Stimulated activated naive CD8-positive, alpha-beta T cell treated with anti-CD3 and anti-CD28 coated beads, Interleukin-15, amount 100 ng/mL, for 72 hours (primary cell): ENCODE data around the gene IRX1.

ENCODE experiments used
- ATAC-seq: fragments of 150-1000 bp; cut with Tn5 transposase; 2 replicates; pipeline ENCODE4 v1.10.0; 2021; ENCODE audit warnings: mild to moderate bottlenecking, moderate library complexity
- DNase-seq, 2 donors: peaks; one replicate each; pipeline ENCODE4 v3.0.0; 2021 to 2022
- H3K27ac Mint-ChIP-seq, 2 donors: one replicate each; pipeline ENCODE4 v1.8.0; 2022; ENCODE audit warnings: mild to moderate bottlenecking in 2 of 2, mixed read lengths in 2 of 2, moderate library complexity in 2 of 2
- H3K27me3 Mint-ChIP-seq: one replicate; pipeline ENCODE4 v1.8.0; 2022; ENCODE audit warnings: mixed read lengths
- H3K4me1 Mint-ChIP-seq: one replicate; pipeline ENCODE4 v1.8.0; 2022; ENCODE audit warnings: mild to moderate bottlenecking, mixed read lengths
- H3K4me3 Mint-ChIP-seq, 2 donors: one replicate each; pipeline ENCODE4 v1.8.0; 2022; ENCODE audit warnings: mild to moderate bottlenecking in 2 of 2, mixed read lengths in 2 of 2, moderate library complexity in 1 of 2
- H3K9me3 Mint-ChIP-seq, 2 donors: one replicate each; pipeline ENCODE4 v1.8.0; 2022; ENCODE audit warnings: mixed read lengths in 2 of 2

Gene IRX1

DNA sequence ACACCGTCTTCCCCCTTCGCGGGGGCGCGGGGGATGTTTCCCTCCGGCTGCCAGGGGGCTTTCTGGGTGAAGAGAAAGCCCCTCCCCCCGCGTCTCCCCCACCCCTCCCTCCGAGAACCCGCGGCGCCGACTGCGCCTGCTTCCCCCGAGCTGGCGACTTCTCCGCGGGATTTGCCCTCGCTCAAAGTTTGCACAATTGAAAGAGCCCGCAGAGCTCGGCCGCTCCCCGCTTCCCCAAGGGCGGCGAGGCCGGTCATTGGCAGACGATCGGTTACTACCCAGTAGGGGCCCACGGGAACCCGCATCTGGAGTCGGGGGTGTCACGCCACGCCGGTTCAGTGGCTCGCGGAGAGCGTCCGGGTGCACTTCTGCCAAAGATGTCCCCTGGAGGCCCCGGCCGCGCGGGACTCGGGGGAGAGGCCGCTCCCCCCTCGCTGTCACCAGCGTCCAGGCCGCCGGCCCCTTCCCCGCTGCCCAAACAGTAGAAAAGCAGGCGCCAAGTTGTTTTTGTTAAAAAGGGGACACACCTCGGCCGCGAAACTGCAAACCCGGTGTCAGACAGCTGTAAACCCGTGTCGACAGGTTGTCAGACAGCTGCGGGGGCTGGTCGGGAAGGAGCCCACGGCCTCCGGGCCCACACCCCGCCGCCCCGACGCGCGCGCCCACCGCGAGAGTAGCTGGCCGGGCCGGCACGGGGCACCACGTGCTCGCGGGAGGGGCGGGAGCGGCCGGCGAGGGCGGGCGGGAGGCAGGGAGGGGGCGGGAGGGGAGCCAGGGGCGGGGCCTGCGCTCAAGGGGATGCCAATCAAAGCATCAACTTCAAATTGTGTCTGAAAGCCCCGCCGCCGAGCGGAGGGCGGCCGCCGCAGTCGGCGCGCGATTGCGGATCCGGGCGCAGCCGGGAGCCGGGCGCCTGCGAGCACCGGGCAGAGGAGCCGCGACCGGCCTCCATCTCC lies at the start of gene IRX1:
Gene IRX1 (plus strand): TSS at position 827 of the 956 bp plus-strand sequence. CDS start 274 bp downstream, outside the sequence.
- H3K27ac Mint-ChIP-seq: no peak within 1 kb of the TSS
- DNase-seq (no peak), ATAC-seq (no peak)
- peaks cover 87% of the 10 kb centered on the region for H3K27me3 Mint-ChIP-seq
- no peak within 1 kb of the TSS for H3K4me3 Mint-ChIP-seq
- H3K9me3 Mint-ChIP-seq: peaks cover 0 to 13% of the 10 kb centered on the region in 2 donors
- H3K4me1 Mint-ChIP-seq: peaks cover 14% of the 10 kb centered on the region

GRCh38 chr5:3546028-3546427 lies 49.6 kb upstream of the IRX1 start:
- Mint-ChIP-seq H3K27ac (peak overlapping the region in 1 of 2 donors; percentile 63), H3K9me3 (peaks cover 0 to 6% of the 10 kb centered on the region in 2 donors), H3K4me3 (no peak overlapping the region), H3K4me1 (no peaks in the 10 kb centered on the region), H3K27me3 (no peaks in the 10 kb centered on the region)
- ATAC-seq: no peak
- no peak for DNase-seq

DNA sequence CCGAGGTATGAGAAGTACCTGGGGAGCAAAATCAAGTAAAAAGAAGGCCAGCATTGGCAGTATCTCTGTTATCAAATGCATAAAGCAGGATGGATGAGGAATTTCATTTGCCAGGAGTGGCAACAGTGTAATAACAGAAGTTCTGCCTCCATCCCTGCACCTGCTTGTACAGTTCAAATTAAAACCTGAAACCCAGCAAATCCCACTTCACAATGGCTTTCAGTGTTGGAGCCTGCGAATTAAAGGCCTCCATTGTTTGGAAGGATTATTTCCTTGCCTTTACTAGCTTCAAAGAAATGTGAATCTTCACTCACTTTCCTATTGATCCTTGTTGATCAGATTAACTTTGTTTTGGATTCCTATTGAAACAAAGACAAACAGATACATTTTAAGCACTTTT lies 31.5 kb upstream of the IRX1 start:
- no peaks in the 10 kb centered on the region for H3K4me1 Mint-ChIP-seq
- H3K9me3 Mint-ChIP-seq: peaks cover 0 to 8% of the 10 kb centered on the region in 2 donors

DNA sequence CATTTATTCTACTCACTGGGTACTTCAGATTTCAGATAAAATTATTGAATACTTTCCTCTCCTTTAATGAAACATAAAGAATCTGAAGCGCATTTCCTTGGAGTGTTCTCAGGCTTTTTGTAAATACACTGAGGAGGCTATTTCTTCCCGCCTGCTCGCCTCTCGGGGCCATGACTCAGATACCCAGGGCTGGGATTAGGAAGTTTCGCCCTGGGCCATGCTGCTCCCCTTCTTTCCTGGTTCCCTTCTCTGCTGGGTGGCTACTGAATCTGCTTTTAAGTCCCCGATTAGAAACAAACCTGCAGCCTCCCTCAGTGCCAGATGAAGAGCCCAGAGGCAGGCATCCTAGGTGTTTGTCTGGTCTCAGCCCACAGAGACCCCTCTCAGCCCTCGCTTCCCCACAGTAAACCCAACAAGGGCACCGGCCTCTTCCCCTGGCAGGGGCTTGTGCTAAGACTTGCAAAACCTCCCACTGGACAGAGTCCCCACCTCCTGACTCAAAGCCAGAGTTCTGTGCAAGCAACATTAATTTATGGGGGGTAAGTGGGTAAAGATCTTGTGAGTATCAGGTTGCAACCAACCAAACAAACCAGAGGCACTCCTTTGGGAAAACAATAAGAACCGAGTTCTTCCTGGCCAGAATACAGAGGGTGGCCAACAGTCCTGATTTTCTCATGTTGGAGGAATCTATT lies 30.7 kb upstream of the IRX1 start:
- Mint-ChIP-seq H3K4me1 (no peaks in the 10 kb centered on the region), H3K9me3 (peaks cover 0 to 8% of the 10 kb centered on the region in 2 donors), H3K27me3 (peaks cover 4% of the 10 kb centered on the region), H3K27ac (no peak overlapping the region), H3K4me3 (no peak overlapping the region)
- DNase-seq: no peak
- ATAC-seq: no peak

More for the DNA sequence above, 31.5 kb upstream of the IRX1 start:
- H3K4me3 Mint-ChIP-seq: no peak overlapping the region
- no peak for ATAC-seq
- no peaks in the 10 kb centered on the region for H3K27me3 Mint-ChIP-seq
- no peak for DNase-seq
- H3K27ac Mint-ChIP-seq: no peak overlapping the region

DNA sequence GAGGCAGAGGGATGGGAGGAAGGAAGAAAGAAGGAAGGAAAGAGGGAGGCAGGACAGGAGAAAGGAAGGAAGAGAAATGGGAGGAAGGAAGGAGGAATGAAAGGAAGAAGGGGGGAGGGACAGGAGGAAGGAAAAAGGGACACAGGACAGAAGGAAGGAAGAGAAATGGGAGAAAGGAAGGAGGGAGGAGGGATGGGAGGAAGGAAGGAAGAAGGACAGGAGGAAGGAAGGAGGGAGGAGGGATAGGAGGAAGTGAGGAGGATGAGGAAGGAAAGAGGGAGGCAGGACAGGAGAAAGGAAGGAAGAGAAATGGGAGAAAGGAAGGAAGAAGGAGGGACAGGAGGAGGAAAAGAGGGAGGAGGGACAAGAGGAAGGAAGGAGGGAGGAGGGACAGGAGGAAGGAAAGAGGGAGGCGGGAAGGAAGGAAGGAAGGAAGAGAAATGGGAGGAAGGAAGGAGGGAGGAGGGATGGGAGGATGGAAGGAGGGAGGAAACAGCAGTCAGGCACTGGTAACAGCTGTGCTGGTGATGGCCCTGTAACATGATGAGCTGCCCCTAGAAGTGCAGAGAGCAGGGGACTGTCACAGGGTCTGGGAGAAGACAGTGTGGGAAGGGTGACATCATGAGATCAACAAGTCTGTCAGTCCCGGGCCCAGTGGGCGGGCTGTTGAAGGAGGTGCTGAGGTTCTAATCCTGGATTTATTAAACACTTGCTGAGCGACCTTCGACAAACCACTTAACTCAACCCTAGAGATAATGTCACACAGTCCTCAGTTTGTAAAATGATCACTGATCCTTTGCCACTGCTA lies 10.7 kb upstream of the IRX1 start:
- H3K27me3 Mint-ChIP-seq: peaks cover 59% of the 10 kb centered on the region
- peaks cover 18 to 21% of the 10 kb centered on the region in 2 donors for H3K9me3 Mint-ChIP-seq
- ATAC-seq (no peak), DNase-seq (no peak)
- no peaks in the 10 kb centered on the region for H3K4me1 Mint-ChIP-seq
- H3K27ac Mint-ChIP-seq: no peak overlapping the region
- H3K4me3 Mint-ChIP-seq: no peak overlapping the region

GRCh38 chr5:3590161-3590966 lies 5.3 kb upstream of the IRX1 start:
- Mint-ChIP-seq H3K27ac (no peak overlapping the region), H3K27me3 (peaks cover 93% of the 10 kb centered on the region), H3K4me3 (no peak overlapping the region), H3K4me1 (peaks cover 7% of the 10 kb centered on the region), H3K9me3 (peaks cover 7 to 22% of the 10 kb centered on the region in 2 donors)
- DNase-seq (no peak), ATAC-seq (no peak)

DNA sequence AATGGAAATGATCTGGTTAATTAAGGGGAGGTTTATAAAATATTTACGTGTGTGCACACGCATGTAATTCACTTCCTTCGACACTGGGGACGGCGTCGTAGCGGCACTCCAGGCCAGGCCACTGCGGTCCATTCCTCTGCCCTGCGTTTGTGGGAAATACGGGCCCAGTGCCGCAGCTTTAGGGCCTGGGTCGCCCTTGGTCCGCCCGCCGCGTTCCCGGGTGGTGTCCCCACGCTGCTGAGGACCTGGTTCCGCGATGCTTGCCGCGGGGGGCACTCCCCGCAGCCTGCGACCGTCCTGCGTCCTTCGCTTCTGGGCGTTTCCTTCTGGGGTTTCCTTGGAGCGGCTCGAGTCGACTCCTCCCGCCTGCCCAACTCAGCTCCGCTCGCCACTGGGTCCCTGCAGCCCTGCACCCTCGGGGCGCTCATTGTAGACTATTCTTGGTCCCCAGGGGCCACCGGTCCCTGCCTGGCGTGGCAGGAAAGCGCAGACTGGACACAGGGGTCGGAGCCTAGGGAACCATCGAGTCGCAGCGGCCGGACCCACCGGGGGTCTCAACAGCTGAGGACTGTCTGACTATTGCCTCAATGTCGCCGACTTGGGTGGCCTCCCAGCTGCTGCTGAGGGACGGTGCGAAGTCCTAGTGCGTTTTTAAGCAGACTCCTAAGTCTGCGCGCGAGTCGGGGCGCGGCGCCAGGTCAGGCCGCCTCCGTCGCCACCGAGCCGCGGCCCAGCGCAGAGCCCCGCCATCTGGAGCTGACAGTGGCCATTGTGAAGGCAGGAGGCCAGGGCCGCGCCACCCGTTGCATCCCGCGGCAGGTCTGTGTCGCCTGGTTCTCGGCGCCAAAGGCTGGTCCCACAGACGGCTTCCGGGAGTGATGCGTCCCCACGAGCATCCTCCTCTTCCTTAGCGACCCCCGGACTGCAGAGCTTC lies 4.4 kb upstream of the IRX1 start:
- Mint-ChIP-seq H3K27me3 (peaks cover 89% of the 10 kb centered on the region), H3K4me1 (peaks cover 7% of the 10 kb centered on the region), H3K27ac (no peak overlapping the region), H3K4me3 (no peak overlapping the region), H3K9me3 (peaks cover 5 to 19% of the 10 kb centered on the region in 2 donors)
- no peak for DNase-seq
- no peak for ATAC-seq

- no peak overlapping the region for H3K4me3 Mint-ChIP-seq
- H3K27ac Mint-ChIP-seq: no peak overlapping the region
- DNase-seq (no peak), ATAC-seq (no peak)
- peaks cover 0 to 13% of the 10 kb centered on the region in 2 donors for H3K9me3 Mint-ChIP-seq
- H3K27me3 Mint-ChIP-seq: peaks cover 87% of the 10 kb centered on the region
- H3K4me1 Mint-ChIP-seq: peaks cover 7% of the 10 kb centered on the region
Measured at GRCh38 chr5:3592298-3592697, 3.3 kb upstream of the IRX1 start.

DNA sequence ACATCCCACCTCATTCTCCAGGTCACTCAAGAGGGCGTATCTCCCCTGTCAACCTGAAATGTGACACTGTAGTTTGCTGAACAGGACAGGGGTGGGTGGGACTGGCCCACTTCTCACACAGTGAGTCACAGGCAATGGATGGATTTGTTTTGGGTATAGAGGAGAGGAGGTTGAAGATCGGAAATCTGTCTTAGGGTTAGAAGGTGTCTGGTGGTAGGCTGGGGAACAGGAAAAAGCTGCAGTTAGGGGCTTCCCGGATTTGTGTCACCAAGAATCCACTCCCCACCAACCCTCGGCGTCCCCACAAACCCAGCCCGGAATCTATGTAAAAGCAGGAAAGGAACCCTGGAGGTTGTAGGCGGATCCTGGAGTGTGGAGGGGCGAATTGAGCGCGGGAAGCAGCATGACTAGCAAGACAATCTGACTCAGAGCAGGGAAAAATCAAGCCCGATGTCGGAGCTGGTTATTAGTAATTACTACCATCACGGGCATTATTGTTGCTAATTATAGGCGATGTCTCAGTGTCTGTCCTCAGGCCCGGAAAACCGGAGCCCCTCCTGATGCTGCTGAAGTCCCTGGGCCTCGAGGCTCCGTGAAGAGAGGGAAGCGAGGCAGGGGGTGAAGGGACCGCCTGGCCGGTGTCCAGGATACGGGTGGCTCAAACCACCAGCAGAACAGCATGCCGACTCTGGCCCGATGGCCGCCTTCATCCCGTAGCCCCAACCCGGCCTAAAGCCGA lies 1.7 kb upstream of the IRX1 start:
- H3K4me1 Mint-ChIP-seq: peaks cover 9% of the 10 kb centered on the region
- ATAC-seq: no peak
- peak overlapping the region; percentile 0 to 38 for H3K4me3 Mint-ChIP-seq

DNA sequence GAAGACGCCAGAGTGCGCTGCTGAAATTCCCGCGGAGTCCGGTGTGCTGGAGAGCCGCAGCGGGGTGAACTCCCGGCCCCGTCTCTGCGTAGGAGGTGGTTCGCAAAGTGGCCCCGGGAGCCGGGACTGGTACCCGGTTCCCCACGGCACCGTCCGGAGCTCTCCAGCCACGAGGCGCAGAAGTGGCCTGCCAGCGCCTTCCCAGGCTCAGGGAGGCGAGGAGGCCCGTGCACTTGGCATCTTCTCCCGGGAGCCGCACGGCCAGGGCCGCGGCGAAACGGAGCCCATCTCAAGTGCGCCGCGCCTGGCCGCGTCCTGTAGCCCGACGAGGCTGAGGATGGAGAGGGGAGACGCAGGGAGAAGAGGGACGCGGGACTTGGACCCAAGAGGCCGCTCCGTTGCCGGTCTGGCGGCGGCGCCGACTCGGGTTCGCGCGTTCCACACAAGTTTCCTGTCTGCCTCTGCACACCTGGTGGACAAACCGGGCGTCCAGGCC lies 1.1 kb upstream of the IRX1 start:
- peaks cover 87% of the 10 kb centered on the region for H3K27me3 Mint-ChIP-seq
- H3K4me1 Mint-ChIP-seq: peaks cover 14% of the 10 kb centered on the region
- H3K4me3 Mint-ChIP-seq: no peak overlapping the region
- no peak for DNase-seq
- no peak overlapping the region for H3K27ac Mint-ChIP-seq
- no peak for ATAC-seq
- peaks cover 0 to 19% of the 10 kb centered on the region in 2 donors for H3K9me3 Mint-ChIP-seq

More for the DNA sequence above, 1.7 kb upstream of the IRX1 start:
- Mint-ChIP-seq H3K27ac (no peak overlapping the region), H3K27me3 (peaks cover 87% of the 10 kb centered on the region), H3K9me3 (peaks cover 0 to 14% of the 10 kb centered on the region in 2 donors)
- no peak for DNase-seq

- ATAC-seq (no peak), DNase-seq (no peak)
- H3K27ac Mint-ChIP-seq: no peak overlapping the region
- peaks cover 87% of the 10 kb centered on the region for H3K27me3 Mint-ChIP-seq
- peaks cover 0 to 6% of the 10 kb centered on the region in 2 donors for H3K9me3 Mint-ChIP-seq
- no peak overlapping the region for H3K4me3 Mint-ChIP-seq
- peaks cover 14% of the 10 kb centered on the region for H3K4me1 Mint-ChIP-seq
Measured at GRCh38 chr5:3596261-3596825, 711 bp downstream of the IRX1 start.

GRCh38 chr5:3596857-3597166 lies 1.2 kb downstream of the IRX1 start:
- Mint-ChIP-seq H3K27me3 (peaks cover 87% of the 10 kb centered on the region), H3K4me3 (no peak overlapping the region), H3K27ac (no peak overlapping the region)

More at GRCh38 chr5:3596857-3597166, 1.2 kb downstream of the IRX1 start:
- ATAC-seq (no peak), DNase-seq (no peak)
- peaks cover 0 to 6% of the 10 kb centered on the region in 2 donors for H3K9me3 Mint-ChIP-seq
- H3K4me1 Mint-ChIP-seq: peaks cover 17% of the 10 kb centered on the region
